HEK293 (cell line): ENCODE results near the gene THSD4.

Experiments used
- ATF2 ChIP-seq: fragments of 450-650 bp; formaldehyde crosslinking; IDR thresholded peaks from 2 replicates; pipeline ENCODE4 v1.5.1; 2016; ENCODE audit warnings: missing biosample characterization, missing genetic modification characterization, low read depth
- KLF17 ChIP-seq: fragments of 450-650 bp; formaldehyde crosslinking; IDR thresholded peaks from 2 replicates; pipeline ENCODE4 v1.5.1; 2016; ENCODE audit warnings: missing biosample characterization, missing genetic modification characterization
- MYNN ChIP-seq: fragments of 450-650 bp; formaldehyde crosslinking; IDR thresholded peaks from 2 replicates; pipeline ENCODE4 v1.5.1; 2016; ENCODE audit warnings: missing biosample characterization, missing genetic modification characterization, borderline replicate concordance
- SETDB1 ChIP-seq: IDR thresholded peaks from one replicate; pipeline ENCODE4 v1.6.1; 2017; ENCODE audit warnings: mild to moderate bottlenecking, low read length, moderate library complexity, mixed read lengths; ENCODE audit not compliant: insufficient read length
- SP2 ChIP-seq: fragments of 450-650 bp; formaldehyde crosslinking; IDR thresholded peaks from 2 replicates; pipeline ENCODE4 v1.5.1; 2016; ENCODE audit warnings: missing biosample characterization, missing genetic modification characterization
- YY2 ChIP-seq: fragments of 450-650 bp; formaldehyde crosslinking; IDR thresholded peaks from 2 replicates; pipeline ENCODE4 v1.5.1; 2016; ENCODE audit warnings: missing biosample characterization, missing genetic modification characterization
- ZBTB21 ChIP-seq: fragments of 450-650 bp; formaldehyde crosslinking; IDR thresholded peaks from 2 replicates; pipeline ENCODE4 v1.5.1; 2017; ENCODE audit warnings: missing biosample characterization, missing genetic modification characterization
- ZNF19 ChIP-seq: fragments of 450-650 bp; formaldehyde crosslinking; IDR thresholded peaks from 2 replicates; pipeline ENCODE4; 2016; ENCODE audit warnings: missing biosample characterization, missing genetic modification characterization, low read depth
- ZNF449 ChIP-seq: fragments of 450-650 bp; formaldehyde crosslinking; IDR thresholded peaks from 2 replicates; pipeline ENCODE4 v1.5.1; 2017; ENCODE audit warnings: missing biosample characterization, mild to moderate bottlenecking, missing genetic modification characterization, moderate library complexity
- ZNF530 ChIP-seq: fragments of 450-650 bp; formaldehyde crosslinking; IDR thresholded peaks from 2 replicates; pipeline ENCODE4 v1.5.1; 2016; ENCODE audit warnings: low read depth, missing biosample characterization, missing genetic modification characterization
- ZNF626 ChIP-seq: fragments of 450-650 bp; sonication (Bioruptor Pico); formaldehyde crosslinking; IDR thresholded peaks from 2 replicates; pipeline ENCODE4 v1.5.1; 2018; ENCODE audit warnings: missing biosample characterization, missing genetic modification characterization, inconsistent platforms
- ZNF670 ChIP-seq: fragments of 450-650 bp; formaldehyde crosslinking; IDR thresholded peaks from 2 replicates; pipeline ENCODE4 v1.5.1; 2016; ENCODE audit warnings: missing biosample characterization, missing genetic modification characterization, low read depth
- TF ChIP-seq, protein P1 (sequence below): fragments of 450-650 bp; formaldehyde crosslinking; IDR thresholded peaks from 2 replicates; pipeline ENCODE4 v1.5.1; 2016; ENCODE audit warnings: missing biosample characterization, missing genetic modification characterization

- TF ChIP-seq ZBTB21 (tag by site-specific recombination): no peak
- TF ChIP-seq ZNF19 (tag by site-specific recombination): no peak
- TF ChIP-seq, protein P1, sequence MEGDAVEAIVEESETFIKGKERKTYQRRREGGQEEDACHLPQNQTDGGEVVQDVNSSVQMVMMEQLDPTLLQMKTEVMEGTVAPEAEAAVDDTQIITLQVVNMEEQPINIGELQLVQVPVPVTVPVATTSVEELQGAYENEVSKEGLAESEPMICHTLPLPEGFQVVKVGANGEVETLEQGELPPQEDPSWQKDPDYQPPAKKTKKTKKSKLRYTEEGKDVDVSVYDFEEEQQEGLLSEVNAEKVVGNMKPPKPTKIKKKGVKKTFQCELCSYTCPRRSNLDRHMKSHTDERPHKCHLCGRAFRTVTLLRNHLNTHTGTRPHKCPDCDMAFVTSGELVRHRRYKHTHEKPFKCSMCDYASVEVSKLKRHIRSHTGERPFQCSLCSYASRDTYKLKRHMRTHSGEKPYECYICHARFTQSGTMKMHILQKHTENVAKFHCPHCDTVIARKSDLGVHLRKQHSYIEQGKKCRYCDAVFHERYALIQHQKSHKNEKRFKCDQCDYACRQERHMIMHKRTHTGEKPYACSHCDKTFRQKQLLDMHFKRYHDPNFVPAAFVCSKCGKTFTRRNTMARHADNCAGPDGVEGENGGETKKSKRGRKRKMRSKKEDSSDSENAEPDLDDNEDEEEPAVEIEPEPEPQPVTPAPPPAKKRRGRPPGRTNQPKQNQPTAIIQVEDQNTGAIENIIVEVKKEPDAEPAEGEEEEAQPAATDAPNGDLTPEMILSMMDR (tag by site-specific recombination): no peak
- TF ChIP-seq MYNN (tag by site-specific recombination): no peak
- TF ChIP-seq SP2: no peak
- TF ChIP-seq SETDB1: no peak
- TF ChIP-seq ATF2: no peak
- no peak for TF ChIP-seq ZNF626
- TF ChIP-seq ZNF530 (tag by site-specific recombination): no peak
- TF ChIP-seq ZNF449 (tag by site-specific recombination): no peak
- no peak for TF ChIP-seq KLF17
- no peak for TF ChIP-seq YY2 (tag by site-specific recombination)
- no peak for TF ChIP-seq ZNF670
These were observed 186.8 kb downstream of the THSD4 start for GRCh38 chr15:71301958-71302621.
